Natural killer cell (primary cell): ENCODE measurements around the gene PCCA. TPM values are rescaled to one million over a fixed set of nuclear protein-coding genes. Genes with fewer than 3 reads are reported as not detected.

Source experiments
- ATAC-seq, 3 donors: fragments of 150-1000 bp in 2 of 3; fragments of 200-7000 bp in 1 of 3; cut with Tn5 transposase; 1 replicate in 1 of 3; 2 replicates in 2 of 3; pipeline ENCODE4 v1.10.0; 2021; ENCODE audit warnings: mild to moderate bottlenecking in 2 of 3, moderate library complexity in 2 of 3
- DNase-seq, 2 donors: peaks; one replicate each; pipeline versions ENCODE4 v3.0.0 to v3.0.0-alpha.2; 2013 to 2021; ENCODE audit warnings: mixed read lengths in 1 of 2
- H3K27ac ChIP-seq: one replicate; pipeline ENCODE4 v1.5.1; 2013; ENCODE audit warnings: mild to moderate bottlenecking, low read length
- H3K27me3 ChIP-seq: one replicate; pipeline ENCODE4 v1.6.1; 2013; ENCODE audit warnings: low read length; ENCODE audit not compliant: control insufficient read depth, insufficient read depth
- H3K36me3 ChIP-seq: one replicate; pipeline ENCODE4 v1.6.1; 2013; ENCODE audit warnings: low read length; ENCODE audit not compliant: control insufficient read depth, insufficient read depth
- H3K4me1 ChIP-seq: one replicate; pipeline ENCODE4 v1.6.1; 2013; ENCODE audit warnings: low read length; ENCODE audit not compliant: control insufficient read depth, insufficient read depth
- H3K4me3 ChIP-seq: one replicate; pipeline ENCODE4 v1.5.1; 2013; ENCODE audit warnings: low read length
- H3K9me3 ChIP-seq: one replicate; pipeline ENCODE4 v1.6.1; 2013; ENCODE audit warnings: low read length; ENCODE audit not compliant: control insufficient read depth, insufficient read depth
- H3K27ac Mint-ChIP-seq, 2 donors: one replicate each; pipeline ENCODE4 v1.8.0; 2022; ENCODE audit warnings: mild to moderate bottlenecking in 2 of 2, mixed read lengths in 2 of 2, moderate library complexity in 1 of 2
- H3K27me3 Mint-ChIP-seq, 2 donors: one replicate each; pipeline ENCODE4 v1.8.0; 2022; ENCODE audit warnings: low read depth in 2 of 2, mixed read lengths in 2 of 2
- H3K36me3 Mint-ChIP-seq: one replicate; pipeline ENCODE4 v1.8.0; 2022; ENCODE audit warnings: mixed read lengths
- H3K4me1 Mint-ChIP-seq, 2 donors: one replicate each; pipeline ENCODE4 v1.8.0; 2022; ENCODE audit warnings: mixed read lengths in 2 of 2
- H3K4me3 Mint-ChIP-seq: one replicate; pipeline ENCODE4 v1.8.0; 2022; ENCODE audit warnings: mild to moderate bottlenecking, moderate library complexity, mixed read lengths
- H3K9me3 Mint-ChIP-seq, 2 donors: one replicate each; pipeline ENCODE4 v1.8.0; 2022; ENCODE audit warnings: mixed read lengths in 2 of 2
- CTCF ChIP-seq: fragments of 200-600 bp; IDR thresholded peaks from one replicate; pipeline ENCODE4 v1.8.0; 2022; ENCODE audit warnings: antibody characterized with exemption
- WGBS: methylation state at CpG from one replicate; pipeline ENCODE4 v1.1.7; 2013; ENCODE audit warnings: missing lambda C conversion rate; ENCODE audit not compliant: insufficient coverage; 5-methylcytosine and 5-hydroxymethylcytosine counted together
- intact Hi-C: fragments of 100-400 bp; cut with micrococcal nuclease; formaldehyde crosslinking; loops from one replicate; pipeline ENCODE4 v1.14.2; 2022
- total RNA-seq, 4 donors: library from RNA; stranded (reverse); fragments of 120-200 nt in 1 of 4; gene quantifications; one replicate each; pipeline versions ENCODE4 v1.2.3 to v1.2.4, GENCODE V29; 2013 to 2022

Gene PCCA
- total RNA-seq, 3 donors from 2014 or later (not counting 1 experiment from before 2014, with no cell fraction given): 25.5 to 28.5 (median 28.2) TPM

GRCh38 chr13:100480676-100481075 is 391.8 kb downstream of the PCCA start:
- no peak overlapping the region for H3K4me3 Mint-ChIP-seq
- no peak overlapping the region for H3K27ac ChIP-seq
- H3K9me3 Mint-ChIP-seq: no peaks in the 10 kb centered on the region
- H3K36me3 ChIP-seq: no peaks in the 10 kb centered on the region
- no peak overlapping the region for H3K4me3 ChIP-seq
- DNase-seq (no peak), ATAC-seq (no peak)
- peaks cover 27% of the 10 kb centered on the region for H3K4me1 ChIP-seq
- H3K9me3 ChIP-seq: no peaks in the 10 kb centered on the region
- WGBS: 88% methylated on average over 9 of the region's 9 CpGs
- no peaks in the 10 kb centered on the region for H3K36me3 Mint-ChIP-seq
- intact Hi-C loops: no loop called here
- peaks cover 36 to 38% of the 10 kb centered on the region in 2 donors for H3K4me1 Mint-ChIP-seq
- no peaks in the 10 kb centered on the region for H3K27me3 ChIP-seq
- no peak overlapping the region for H3K27ac Mint-ChIP-seq
- no peak for TF ChIP-seq CTCF
- no peaks in the 10 kb centered on the region for H3K27me3 Mint-ChIP-seq

GRCh38 chr13:100483139-100483538 is 394.2 kb downstream of the PCCA start:
- TF ChIP-seq CTCF: no peak
- H3K4me3 Mint-ChIP-seq: peak overlapping the region; percentile 81
- H3K4me1 Mint-ChIP-seq: peaks cover 49 to 53% of the 10 kb centered on the region in 2 donors

GRCh38 chr13:100483841-100484381 is 395.0 kb downstream of the PCCA start:
- 43% methylated on average over 8 of the region's 8 CpGs for WGBS
- Mint-ChIP-seq H3K27ac (peak overlapping the region; percentile 86 to 89), H3K4me3 (peak overlapping the region; percentile 81), H3K36me3 (no peaks in the 10 kb centered on the region), H3K4me1 (peaks cover 49 to 53% of the 10 kb centered on the region in 2 donors), H3K9me3 (no peaks in the 10 kb centered on the region), H3K27me3 (no peaks in the 10 kb centered on the region)
- H3K27me3 ChIP-seq: no peaks in the 10 kb centered on the region
- ATAC-seq (peak in 2 of 3 donors; percentile 14 to 33), DNase-seq (no peak)
- TF ChIP-seq CTCF: no peak
- peak overlapping the region; percentile 71 for H3K27ac ChIP-seq
- H3K4me1 ChIP-seq: peaks cover 31% of the 10 kb centered on the region
- no peaks in the 10 kb centered on the region for H3K9me3 ChIP-seq
- intact Hi-C loops: no loop called here
- H3K36me3 ChIP-seq: no peaks in the 10 kb centered on the region
- no peak overlapping the region for H3K4me3 ChIP-seq

More at GRCh38 chr13:100483139-100483538, 394.2 kb downstream of the PCCA start:
- DNase-seq: no peak
- Histone ChIP-seq H3K9me3 (no peaks in the 10 kb centered on the region), H3K27me3 (no peaks in the 10 kb centered on the region), H3K27ac (peak overlapping the region; percentile 71), H3K4me1 (peaks cover 31% of the 10 kb centered on the region), H3K4me3 (no peak overlapping the region), H3K36me3 (no peaks in the 10 kb centered on the region)
- Mint-ChIP-seq H3K9me3 (no peaks in the 10 kb centered on the region), H3K27me3 (no peaks in the 10 kb centered on the region), H3K27ac (peak overlapping the region; percentile 86 to 89), H3K36me3 (no peaks in the 10 kb centered on the region)
- 99% methylated on average over 5 of the region's 6 CpGs for WGBS
- no peak for ATAC-seq
- intact Hi-C loops: no loop called here

- H3K9me3 ChIP-seq: no peaks in the 10 kb centered on the region
- no peak for TF ChIP-seq CTCF
- H3K27me3 ChIP-seq: no peaks in the 10 kb centered on the region
- H3K36me3 Mint-ChIP-seq: no peaks in the 10 kb centered on the region
- H3K9me3 Mint-ChIP-seq: no peaks in the 10 kb centered on the region
- no peak overlapping the region for H3K4me3 ChIP-seq
- ATAC-seq (peak; percentile 68 to 80 (median 74)), DNase-seq (peak in 1 of 2 donors; percentile 9)
- H3K4me1 Mint-ChIP-seq: peaks cover 54 to 56% of the 10 kb centered on the region in 2 donors
- no peaks in the 10 kb centered on the region for H3K27me3 Mint-ChIP-seq
- peak overlapping the region; percentile 86 to 89 for H3K27ac Mint-ChIP-seq
- H3K4me1 ChIP-seq: peaks cover 31% of the 10 kb centered on the region
- WGBS: 62% methylated on average over 1 of the region's 3 CpGs
- peak overlapping the region; percentile 81 for H3K4me3 Mint-ChIP-seq
- no peaks in the 10 kb centered on the region for H3K36me3 ChIP-seq
- intact Hi-C loops: no loop called here
- peak overlapping the region; percentile 71 for H3K27ac ChIP-seq
Observed at GRCh38 chr13:100484702-100485101, 395.8 kb downstream of the PCCA start.
